SK-N-SH (cell line): ENCODE measurements around the gene RASGRF1.

Experiments
- CHD2 ChIP-seq: fragments of 150-350 bp; IDR thresholded peaks from 2 replicates; pipeline ENCODE4 v1.6.1; 2018; ENCODE audit warnings: low read length; ENCODE audit not compliant: partially characterized antibody
- EP300 ChIP-seq, 2 experiments: IDR thresholded peaks; 2 replicates each; pipeline versions ENCODE4 v1.4.0 to v1.6.1; 2012; ENCODE audit warnings: borderline replicate concordance in 1 of 2, low read depth in 1 of 2, low read length in 1 of 2
- FOXJ3 ChIP-seq: sonication (generic); formaldehyde crosslinking; IDR thresholded peaks from 2 replicates; pipeline ENCODE4 v1.5.1; 2020; ENCODE audit warnings: mild to moderate bottlenecking, missing genetic modification reagents
- FOXM1 ChIP-seq: IDR thresholded peaks from 2 replicates; pipeline ENCODE4 v1.4.0; 2012; ENCODE audit warnings: low read depth, mild to moderate bottlenecking
- NFIC ChIP-seq: IDR thresholded peaks from 2 replicates; pipeline ENCODE4 v1.4.0; 2012; ENCODE audit warnings: borderline replicate concordance
- POLR2AphosphoS5 ChIP-seq: IDR thresholded peaks from 2 replicates; pipeline ENCODE4 v1.6.1; 2012; ENCODE audit warnings: low read depth, low read length
- RCOR1 ChIP-seq: fragments of 150-350 bp; IDR thresholded peaks from 2 replicates; pipeline ENCODE4 v1.6.1; 2017; ENCODE audit warnings: antibody characterized with exemption, low read length
- RFX5 ChIP-seq: IDR thresholded peaks from 2 replicates; pipeline ENCODE4 v1.6.1; 2012; ENCODE audit warnings: mild to moderate bottlenecking, improper control_type of control experiment, low read length
- TF ChIP-seq, protein P1 (sequence below): fragments of 200-600 bp; sonication (generic); IDR thresholded peaks from 2 replicates; pipeline ENCODE4 v1.6.1; 2017; ENCODE audit warnings: antibody characterized with exemption, mild to moderate bottlenecking, moderate library complexity
- TF ChIP-seq, protein P2 (sequence below): IDR thresholded peaks from 2 replicates; pipeline ENCODE4 v1.4.0; 2012; ENCODE audit warnings: low read depth
- TF ChIP-seq, protein P3 (sequence below): IDR thresholded peaks from 2 replicates; pipeline ENCODE4 v1.6.1; 2012; ENCODE audit warnings: mild to moderate bottlenecking, low read depth, low read length, moderate library complexity
- TF ChIP-seq, protein P4 (sequence below): fragments of 150-350 bp; IDR thresholded peaks from 2 replicates; pipeline ENCODE4 v1.6.1; 2016; ENCODE audit warnings: mild to moderate bottlenecking, low read depth, low read length

DNA sequence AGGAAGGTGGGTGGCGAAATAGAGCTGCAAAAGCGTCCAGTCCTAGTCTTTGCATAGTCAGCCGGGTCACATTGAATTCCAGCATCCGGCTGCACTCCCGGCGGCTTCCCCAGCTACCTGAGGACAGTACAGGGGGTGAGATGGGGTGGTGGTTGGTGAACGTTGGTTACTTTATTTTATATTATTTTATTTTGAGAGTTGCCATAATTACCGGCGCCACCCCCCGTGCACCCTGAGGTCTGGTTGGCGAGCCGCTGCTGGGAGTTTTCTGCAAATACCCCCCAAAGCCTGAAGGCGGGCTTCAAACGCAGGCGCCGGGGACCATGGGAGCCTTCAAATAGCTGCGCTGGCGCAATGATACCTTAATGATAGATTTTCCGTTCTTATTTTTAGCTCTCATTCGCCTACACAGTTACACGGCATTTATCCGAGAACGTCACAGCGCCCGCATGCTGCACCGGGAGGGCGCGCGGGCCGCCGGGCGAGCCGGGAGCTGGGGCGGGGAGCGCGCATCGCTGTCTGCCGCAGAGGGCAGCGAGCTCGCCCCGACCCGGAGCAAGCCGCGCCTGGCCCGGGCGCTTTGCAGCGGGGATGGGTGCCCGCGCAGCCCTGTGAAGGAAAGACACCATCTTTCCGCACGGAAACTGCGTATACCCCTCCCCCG is 756 bp upstream of the RASGRF1 start:
- TF ChIP-seq, protein P1, sequence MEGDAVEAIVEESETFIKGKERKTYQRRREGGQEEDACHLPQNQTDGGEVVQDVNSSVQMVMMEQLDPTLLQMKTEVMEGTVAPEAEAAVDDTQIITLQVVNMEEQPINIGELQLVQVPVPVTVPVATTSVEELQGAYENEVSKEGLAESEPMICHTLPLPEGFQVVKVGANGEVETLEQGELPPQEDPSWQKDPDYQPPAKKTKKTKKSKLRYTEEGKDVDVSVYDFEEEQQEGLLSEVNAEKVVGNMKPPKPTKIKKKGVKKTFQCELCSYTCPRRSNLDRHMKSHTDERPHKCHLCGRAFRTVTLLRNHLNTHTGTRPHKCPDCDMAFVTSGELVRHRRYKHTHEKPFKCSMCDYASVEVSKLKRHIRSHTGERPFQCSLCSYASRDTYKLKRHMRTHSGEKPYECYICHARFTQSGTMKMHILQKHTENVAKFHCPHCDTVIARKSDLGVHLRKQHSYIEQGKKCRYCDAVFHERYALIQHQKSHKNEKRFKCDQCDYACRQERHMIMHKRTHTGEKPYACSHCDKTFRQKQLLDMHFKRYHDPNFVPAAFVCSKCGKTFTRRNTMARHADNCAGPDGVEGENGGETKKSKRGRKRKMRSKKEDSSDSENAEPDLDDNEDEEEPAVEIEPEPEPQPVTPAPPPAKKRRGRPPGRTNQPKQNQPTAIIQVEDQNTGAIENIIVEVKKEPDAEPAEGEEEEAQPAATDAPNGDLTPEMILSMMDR, result no peak
- TF ChIP-seq FOXM1, result no peak
- TF ChIP-seq POLR2AphosphoS5, result no peak
- TF ChIP-seq, protein P2, sequence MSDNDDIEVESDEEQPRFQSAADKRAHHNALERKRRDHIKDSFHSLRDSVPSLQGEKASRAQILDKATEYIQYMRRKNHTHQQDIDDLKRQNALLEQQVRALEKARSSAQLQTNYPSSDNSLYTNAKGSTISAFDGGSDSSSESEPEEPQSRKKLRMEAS, result no peak
- no peak for TF ChIP-seq CHD2
- TF ChIP-seq FOXJ3, result no peak
- TF ChIP-seq NFIC, result no peak
- TF ChIP-seq RCOR1, result no peak
- TF ChIP-seq EP300 (IDR thresholded peaks at IDR 0.05; ENCODE audit: borderline replicate concordance in 1 of 2, low read depth in 1 of 2, low read length in 1 of 2), result no peak
- TF ChIP-seq, protein P3, sequence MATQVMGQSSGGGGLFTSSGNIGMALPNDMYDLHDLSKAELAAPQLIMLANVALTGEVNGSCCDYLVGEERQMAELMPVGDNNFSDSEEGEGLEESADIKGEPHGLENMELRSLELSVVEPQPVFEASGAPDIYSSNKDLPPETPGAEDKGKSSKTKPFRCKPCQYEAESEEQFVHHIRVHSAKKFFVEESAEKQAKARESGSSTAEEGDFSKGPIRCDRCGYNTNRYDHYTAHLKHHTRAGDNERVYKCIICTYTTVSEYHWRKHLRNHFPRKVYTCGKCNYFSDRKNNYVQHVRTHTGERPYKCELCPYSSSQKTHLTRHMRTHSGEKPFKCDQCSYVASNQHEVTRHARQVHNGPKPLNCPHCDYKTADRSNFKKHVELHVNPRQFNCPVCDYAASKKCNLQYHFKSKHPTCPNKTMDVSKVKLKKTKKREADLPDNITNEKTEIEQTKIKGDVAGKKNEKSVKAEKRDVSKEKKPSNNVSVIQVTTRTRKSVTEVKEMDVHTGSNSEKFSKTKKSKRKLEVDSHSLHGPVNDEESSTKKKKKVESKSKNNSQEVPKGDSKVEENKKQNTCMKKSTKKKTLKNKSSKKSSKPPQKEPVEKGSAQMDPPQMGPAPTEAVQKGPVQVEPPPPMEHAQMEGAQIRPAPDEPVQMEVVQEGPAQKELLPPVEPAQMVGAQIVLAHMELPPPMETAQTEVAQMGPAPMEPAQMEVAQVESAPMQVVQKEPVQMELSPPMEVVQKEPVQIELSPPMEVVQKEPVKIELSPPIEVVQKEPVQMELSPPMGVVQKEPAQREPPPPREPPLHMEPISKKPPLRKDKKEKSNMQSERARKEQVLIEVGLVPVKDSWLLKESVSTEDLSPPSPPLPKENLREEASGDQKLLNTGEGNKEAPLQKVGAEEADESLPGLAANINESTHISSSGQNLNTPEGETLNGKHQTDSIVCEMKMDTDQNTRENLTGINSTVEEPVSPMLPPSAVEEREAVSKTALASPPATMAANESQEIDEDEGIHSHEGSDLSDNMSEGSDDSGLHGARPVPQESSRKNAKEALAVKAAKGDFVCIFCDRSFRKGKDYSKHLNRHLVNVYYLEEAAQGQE, result no peak
- TF ChIP-seq, protein P4, sequence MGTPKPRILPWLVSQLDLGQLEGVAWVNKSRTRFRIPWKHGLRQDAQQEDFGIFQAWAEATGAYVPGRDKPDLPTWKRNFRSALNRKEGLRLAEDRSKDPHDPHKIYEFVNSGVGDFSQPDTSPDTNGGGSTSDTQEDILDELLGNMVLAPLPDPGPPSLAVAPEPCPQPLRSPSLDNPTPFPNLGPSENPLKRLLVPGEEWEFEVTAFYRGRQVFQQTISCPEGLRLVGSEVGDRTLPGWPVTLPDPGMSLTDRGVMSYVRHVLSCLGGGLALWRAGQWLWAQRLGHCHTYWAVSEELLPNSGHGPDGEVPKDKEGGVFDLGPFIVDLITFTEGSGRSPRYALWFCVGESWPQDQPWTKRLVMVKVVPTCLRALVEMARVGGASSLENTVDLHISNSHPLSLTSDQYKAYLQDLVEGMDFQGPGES, result no peak
- TF ChIP-seq RFX5, result no peak
